T47D (cell line): Measurements from ENCODE around the gene ERC1.
A peak's percentile ranks its signal among the peaks of the same experiment; 100 is the strongest.

ENCODE experiments used
- DNase-seq, 2 experiments: peaks; one replicate each; pipeline versions ENCODE4 v3.0.0 to v3.0.0-alpha.2; 2011 to 2012; ENCODE audit warnings: low read depth in 1 of 2, low spot score in 1 of 2
- JUND ChIP-seq: IDR thresholded peaks from 2 replicates; pipeline ENCODE4 v1.6.1; 2012; ENCODE audit warnings: low read depth
- in situ Hi-C: cut with HindIII; loops from 2 replicates; pipeline ENCODE4 v1.10.0; 2016; ENCODE audit warnings: low sequenced_read_pairs, low pct_unique_long_range_greater_than_20kb

Gene ERC1

DNA sequence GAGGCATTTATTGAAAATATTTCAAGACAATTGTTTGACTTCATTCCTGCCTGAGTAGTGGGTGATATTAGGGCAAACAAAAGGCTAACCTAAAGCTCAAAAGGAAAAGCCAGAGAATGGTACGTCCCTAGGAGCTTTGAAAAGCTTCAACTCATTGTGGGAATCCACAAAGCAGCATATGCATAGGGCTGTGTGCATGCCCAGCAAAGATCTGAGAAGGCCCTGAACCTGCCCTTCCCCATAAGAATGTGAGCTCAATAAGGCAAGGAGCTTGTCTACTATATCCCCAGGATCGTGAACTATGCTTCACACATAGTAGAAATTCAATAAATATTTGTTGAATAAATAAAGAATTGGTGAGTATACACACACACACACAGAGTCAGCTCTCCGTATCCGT lies 22.5 kb upstream of the ERC1 start:
- in situ Hi-C loops = no loop called here
- TF ChIP-seq JUND = no peak
- DNase-seq = no peak

DNA sequence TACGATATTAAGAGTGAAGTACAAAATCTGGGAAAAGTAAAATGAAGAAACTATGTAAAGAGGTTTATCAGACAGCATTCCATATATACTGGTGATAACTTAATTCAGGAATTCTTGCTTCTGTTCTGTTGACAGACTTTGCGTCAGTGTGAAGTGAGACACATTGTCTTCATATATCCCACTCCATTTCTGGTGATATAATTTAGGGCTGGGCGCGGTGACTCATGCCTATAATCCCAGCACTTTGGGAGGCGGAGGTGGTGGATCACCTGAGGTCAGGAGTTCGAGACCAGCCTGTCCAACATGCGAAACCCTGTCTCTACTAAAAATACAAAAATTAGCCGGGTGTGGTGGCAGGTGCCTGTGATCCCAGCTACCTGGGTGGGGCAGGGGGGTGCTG lies 21.2 kb upstream of the ERC1 start:
- in situ Hi-C loops = no loop called here
- no peak for DNase-seq
- no peak for TF ChIP-seq JUND

GRCh38 chr12:971991-972390 lies 19.0 kb upstream of the ERC1 start:
- no peak for TF ChIP-seq JUND
- peak in 1 of 2 experiments; percentile 70 for DNase-seq
- in situ Hi-C loops = no loop called here

GRCh38 chr12:974271-974862 lies 16.7 kb upstream of the ERC1 start:
- in situ Hi-C loops = no loop called here
- DNase-seq = no peak
- no peak for TF ChIP-seq JUND

- no peak for TF ChIP-seq JUND
- no peak for DNase-seq
- in situ Hi-C loops = no loop called here
Measured at GRCh38 chr12:976644-977043, 14.4 kb upstream of the ERC1 start.

GRCh38 chr12:977156-977555 lies 13.9 kb upstream of the ERC1 start:
- DNase-seq = no peak
- in situ Hi-C loops = no loop called here

GRCh38 chr12:979349-979748 lies 11.7 kb upstream of the ERC1 start:
- in situ Hi-C loops = no loop called here
- DNase-seq = no peak
- TF ChIP-seq JUND = no peak

More at GRCh38 chr12:977156-977555, 13.9 kb upstream of the ERC1 start:
- TF ChIP-seq JUND = no peak

- no peak for DNase-seq
- in situ Hi-C loops = no loop called here
- TF ChIP-seq JUND = no peak
Measured at GRCh38 chr12:981176-981828, 9.7 kb upstream of the ERC1 start.

DNA sequence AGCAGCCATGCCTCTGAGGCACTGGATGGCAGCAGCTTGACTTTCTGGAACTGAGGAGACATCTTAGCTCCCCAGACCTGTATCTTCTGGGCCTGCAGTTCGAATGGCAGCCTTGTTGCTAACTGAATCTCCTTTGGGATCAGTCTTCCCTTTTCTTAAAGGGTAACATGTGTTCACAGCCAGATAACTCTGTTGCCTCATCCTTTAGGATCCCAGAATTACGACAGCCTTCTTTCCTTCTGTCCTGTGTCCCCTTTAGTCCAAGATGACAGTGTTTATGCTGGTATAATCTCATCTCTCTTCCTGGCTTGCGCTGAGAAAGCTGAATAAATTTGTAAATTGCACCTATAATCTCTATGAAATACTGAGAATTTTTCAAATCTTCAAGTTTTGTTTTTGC lies 9.1 kb upstream of the ERC1 start:
- in situ Hi-C loops = no loop called here
- no peak for DNase-seq
- TF ChIP-seq JUND = no peak

GRCh38 chr12:988646-989045 lies 2.4 kb upstream of the ERC1 start:
- TF ChIP-seq JUND = no peak
- DNase-seq = no peak
- in situ Hi-C loops = no loop called here

DNA sequence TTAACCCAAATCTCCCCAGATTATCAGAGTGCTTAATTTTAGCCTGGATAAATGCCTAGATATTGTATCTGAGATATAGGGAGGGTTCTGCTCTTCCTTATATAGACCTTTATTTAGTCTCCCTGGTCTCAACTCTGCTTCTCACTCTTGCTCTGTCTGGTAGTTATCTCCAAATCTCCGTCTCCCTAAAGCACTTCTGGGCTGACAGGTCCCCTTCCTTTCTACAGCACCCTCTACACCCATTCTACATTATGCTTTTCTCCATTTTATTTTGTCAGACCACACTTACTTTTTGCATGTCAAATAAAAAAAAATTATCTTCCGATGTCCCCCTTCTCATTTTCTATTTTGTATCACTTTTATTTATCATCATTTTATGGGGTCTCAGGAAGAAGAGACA lies 2.0 kb upstream of the ERC1 start:
- DNase-seq = no peak
- no peak for TF ChIP-seq JUND
- in situ Hi-C loops = no loop called here

DNA sequence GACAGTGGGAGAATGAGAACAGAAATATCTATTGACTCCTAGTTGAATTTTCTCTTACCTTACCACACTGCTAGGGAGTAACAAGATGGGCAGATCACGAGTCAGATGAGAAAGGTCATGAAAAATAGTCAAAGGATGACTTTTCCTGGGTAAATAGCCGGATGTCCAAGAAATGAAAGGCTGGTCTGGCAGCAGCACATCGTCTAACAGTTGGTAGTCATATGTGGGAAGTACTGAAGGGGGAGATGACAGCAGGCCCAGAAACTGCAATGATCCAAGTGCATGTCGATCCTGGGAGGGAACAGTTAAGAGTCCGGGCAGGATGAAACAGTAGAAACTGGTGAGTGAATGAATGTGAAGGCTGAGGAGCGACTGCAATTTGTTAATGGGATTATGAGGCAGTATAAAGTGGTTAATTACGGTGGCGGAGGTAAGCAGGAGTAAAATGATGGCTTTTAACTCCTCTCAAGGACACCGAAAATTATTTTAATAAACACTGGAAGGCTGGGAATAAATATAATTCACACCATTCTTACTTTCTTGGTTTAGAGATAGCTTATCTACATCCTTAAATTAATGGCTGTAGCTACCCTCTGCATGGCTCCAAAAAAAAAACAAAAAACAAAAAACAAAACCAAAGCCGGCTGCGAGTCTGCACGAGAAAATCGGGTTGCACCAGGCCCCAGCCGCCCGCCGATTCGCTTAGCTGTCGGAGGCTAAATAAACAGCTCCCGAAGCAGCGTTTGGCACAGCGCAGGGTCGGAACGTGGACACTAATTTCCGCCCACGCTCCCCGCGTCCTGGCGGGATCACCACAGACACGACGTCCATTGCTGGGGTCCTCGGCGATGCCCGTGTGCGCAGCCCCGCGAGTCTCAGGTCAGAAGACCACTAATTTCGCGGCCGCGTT lies 1.0 kb upstream of the ERC1 start:
- DNase-seq = peak in 1 of 2 experiments; percentile 75
- in situ Hi-C loops = no loop called here
- TF ChIP-seq JUND = no peak
